ENCODE measurements around the gene AMOTL1. TPM values are rescaled to one million over a fixed set of nuclear protein-coding genes. Genes with fewer than 3 reads are reported as not detected.

Gene AMOTL1
- total and polyA plus RNA-seq, 2 of the 8 experiments (the other 6 are each of a cell fraction or from before 2014, with no cell fraction given) = 9.0 to 27.6 TPM

- Histone ChIP-seq H3K79me1 (ENCODE audit: low read depth, low read length) (no peaks in the 10 kb centered on the region), H3K27me3 (replicated peaks in 1 of 4; ENCODE audit: control insufficient read depth in 3 of 4, extremely low read depth in 1 of 4, insufficient read depth in 3 of 4, low read length in 3 of 4) (no peaks in the 10 kb centered on the region), H2AK5ac (ENCODE audit: low read depth, low read length) (no peak overlapping the region), H3K27ac (ENCODE audit: low read depth, low read length) (no peak overlapping the region), H3K79me2 (ENCODE audit: control insufficient read depth in 1 of 2, insufficient read depth in 2 of 2, low read length in 2 of 2) (no peaks in the 10 kb centered on the region), H3K14ac (ENCODE audit: insufficient read length) (no peak overlapping the region), H4K8ac (ENCODE audit: extremely low read depth, insufficient read depth, low read length) (no peak overlapping the region), H4K20me1 (replicated peaks in 1 of 2; ENCODE audit: control insufficient read depth in 1 of 2, insufficient read depth in 2 of 2, low read length in 2 of 2) (peaks cover 0 to 3% of the 10 kb centered on the region in 2 experiments), H2AFZ (ENCODE audit: low read length) (no peak overlapping the region), H2BK120ac (replicated peaks; ENCODE audit: low read depth, low read length) (no peak overlapping the region), H2BK5ac (ENCODE audit: low read depth, low read length) (no peak overlapping the region), H2BK12ac (ENCODE audit: low read depth, low read length) (no peak overlapping the region), H3K56ac (replicated peaks; ENCODE audit: insufficient read length, low read depth, low read length) (no peak overlapping the region), H4K91ac (replicated peaks; ENCODE audit: insufficient read length, low read length) (no peak overlapping the region), H3K4me3 (ENCODE audit: extremely low read depth in 1 of 4, insufficient read depth in 2 of 4, low read depth in 3 of 4, low read length in 4 of 4) (no peak overlapping the region), H3K23me2 (ENCODE audit: low read depth, low read length) (no peaks in the 10 kb centered on the region), H3K9ac (replicated peaks in 1 of 4; ENCODE audit: extremely low read depth in 1 of 4, low read depth in 3 of 4, low read length in 3 of 4) (0 out of 7 replicates have a peak overlapping the region, but pooled peaks of 1 of the 4 experiments have one; percentile 2), H3K9me3 (ENCODE audit: insufficient read depth in 2 of 2, low read depth in 1 of 2, low read length in 1 of 2) (no peaks in the 10 kb centered on the region), H3K18ac (ENCODE audit: extremely low read depth, low read length) (no peak overlapping the region), H3K4me1 (replicated peaks in 1 of 4; ENCODE audit: control insufficient read depth in 3 of 4, insufficient read depth in 4 of 4, low read length in 3 of 4) (no peaks in the 10 kb centered on the region), H3K36me3 (ENCODE audit: control insufficient read depth in 2 of 4, insufficient read depth in 4 of 4, low read length in 3 of 4) (peaks cover 6 to 36% (median 11%) of the 10 kb centered on the region in 4 experiments; a peak in 4 of 8 replicates), H2BK15ac (ENCODE audit: low read length) (no peak overlapping the region), H3K4ac (replicated peaks; ENCODE audit: insufficient read length, low read depth, low read length) (no peak overlapping the region), H4K5ac (ENCODE audit: insufficient read length, low read depth, low read length) (no peak overlapping the region), H3K23ac (ENCODE audit: insufficient read length) (no peak overlapping the region), H3K4me2 (ENCODE audit: insufficient read depth in 1 of 2, low read depth in 2 of 2, low read length in 2 of 2) (no peak overlapping the region), H2BK20ac (ENCODE audit: low read length) (no peak overlapping the region)
- no peak for DNase-seq (ENCODE audit: low read depth in 1 of 2, low spot score in 2 of 2)
- CTCF ChIA-PET (ENCODE audit: partially characterized antibody) = interaction anchor here (0.7 to 2.9 kb wide), 5 partner anchors 11 to 231 kb away, joined by 3 to 9 read pairs (median 3); no protein-coding TSS in a partner anchor
- POLR2A ChIA-PET (ENCODE audit: partially characterized antibody) = no interaction called here
- TF ChIP-seq RAD21 (IDR thresholded peaks at IDR 0.05 in 1 of 2, conservative IDR thresholded peaks at IDR 0.05 in 1 of 2; ENCODE audit: low read depth in 2 of 2, low read length in 2 of 2) (no peak), KDM5A (IDR thresholded peaks at IDR 0.05; ENCODE audit: low read length) (no peak), CHD1 (IDR thresholded peaks at IDR 0.05; ENCODE audit: low read depth, low read length) (no peak), CREB1 (IDR thresholded peaks at IDR 0.05) (no peak), USF2 (IDR thresholded peaks at IDR 0.05; ENCODE audit: low read length) (no peak), FOSL1 (IDR thresholded peaks at IDR 0.05; ENCODE audit: insufficient read depth, low read depth, low read length) (no peak), SP2 (IDR thresholded peaks at IDR 0.05; ENCODE audit: low read length) (no peak), RNF2 (IDR thresholded peaks at IDR 0.05; ENCODE audit: borderline replicate concordance, low read depth, low read length, missing control alignments, poor library complexity, severe bottlenecking) (no peak), SP4 (IDR thresholded peaks at IDR 0.05; ENCODE audit: low read length) (no peak)
- WGBS, 2 experiments (ENCODE audit: extremely low coverage in 1 of 2, insufficient coverage in 1 of 2, insufficient read length in 1 of 2, insufficient replicate concordance in 2 of 2, low coverage in 1 of 2, low lambda C conversion rate in 2 of 2, missing lambda C conversion rate in 1 of 2) = 91% methylated on average over 5 of the region's 5 CpGs; no CpG with 5 or more reads in 1 of the 2 experiments
- FAIRE-seq = no peak
Observed at GRCh38 chr11:94853836-94854235, 85.7 kb downstream of the AMOTL1 start.
